DMS79 (cell line): Measurements from ENCODE around the gene ABCC9.

Source experiments
- DNase-seq: peaks from one replicate; lab custom pipeline; 2025; lab: John Stamatoyannopoulos, UW

ABCC9 gene

GRCh38 chr12:21940549-21941505 lies at the start of gene ABCC9:
ABCC9 (minus strand) TSS chr12:21941426; CDS start chr12:21936674, 4,752 bp downstream.
- DNase-seq: no peak

- DNase-seq: no peak
Measured at GRCh38 chr12:21989819-21990412, 48.7 kb upstream of the ABCC9 start.

DNA sequence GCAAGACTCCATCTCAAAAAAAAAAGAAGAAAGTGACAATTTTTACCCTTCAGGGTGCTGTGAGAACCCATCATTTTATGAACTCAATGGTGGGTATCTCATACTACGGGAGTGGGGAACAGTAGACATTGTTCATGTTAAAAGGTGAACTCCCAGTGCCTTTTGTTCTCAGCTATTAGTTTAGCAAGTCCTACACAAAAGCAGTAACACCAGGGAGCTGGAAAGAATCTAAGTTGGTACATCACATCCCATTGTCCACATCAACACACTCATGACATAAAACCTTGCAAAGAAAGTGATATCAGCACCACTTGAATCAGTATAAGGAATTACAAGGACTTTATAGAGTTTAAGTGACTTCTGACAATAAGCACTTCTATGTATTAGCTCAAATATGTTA lies 47.4 kb upstream of the ABCC9 start:
- DNase-seq: no peak

DNA sequence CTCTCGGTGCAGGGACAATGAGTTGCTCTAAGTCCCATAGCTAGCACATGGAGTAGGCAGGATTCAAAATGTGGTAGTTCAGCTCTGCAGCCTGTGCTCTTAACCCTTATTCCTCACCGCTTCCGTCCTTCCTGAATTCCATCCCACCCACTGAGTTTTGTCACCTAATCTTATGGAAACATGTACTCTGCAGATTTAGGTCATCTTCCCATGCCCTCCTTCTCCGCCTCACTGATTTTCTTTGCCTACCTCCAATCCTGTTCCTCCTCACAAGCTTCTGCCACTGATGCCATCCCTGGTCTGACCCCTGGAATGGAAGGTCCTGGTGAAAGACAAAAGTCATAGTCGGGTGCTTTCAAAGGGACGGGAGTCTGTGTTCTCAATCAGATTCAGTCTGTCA lies 46.5 kb upstream of the ABCC9 start:
- no peak for DNase-seq

GRCh38 chr12:21985155-21985554 lies 43.9 kb upstream of the ABCC9 start:
- DNase-seq: no peak

DNA sequence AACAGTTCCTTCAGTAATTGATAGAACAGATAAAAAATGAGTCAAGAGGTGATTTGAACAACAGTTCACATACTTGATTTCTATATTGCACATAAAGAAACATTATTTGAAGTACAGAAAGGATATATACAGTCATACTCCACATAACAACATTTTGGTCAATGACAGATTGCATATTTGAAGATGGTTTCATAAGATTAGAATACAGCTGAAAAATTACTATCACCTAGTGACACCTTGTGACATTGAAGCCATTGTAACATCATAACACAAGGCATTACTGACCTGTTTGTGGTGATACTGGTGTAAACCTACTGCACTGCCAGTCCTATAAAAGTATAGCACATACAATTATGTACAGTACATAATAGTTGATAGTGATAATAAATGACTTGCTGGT lies 43.1 kb upstream of the ABCC9 start:
- no peak for DNase-seq

DNA sequence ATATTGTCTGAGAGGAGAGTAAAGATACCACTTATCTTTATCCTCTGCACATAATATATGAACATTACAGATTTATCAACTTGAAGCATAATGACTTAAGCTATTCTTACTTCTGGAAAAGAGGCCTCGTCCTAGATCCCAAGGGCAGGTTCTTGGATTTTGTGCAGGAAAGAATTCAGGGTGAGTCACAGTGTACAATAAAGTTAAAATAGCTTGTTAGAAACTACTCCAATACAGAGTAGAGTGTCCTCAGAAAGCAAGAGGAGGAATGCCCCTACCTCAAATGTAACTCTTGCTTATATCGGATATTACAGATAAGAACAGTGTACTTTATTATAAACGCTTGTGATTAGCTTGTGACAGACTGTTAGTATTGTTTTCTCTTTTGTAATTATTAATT lies 41.9 kb upstream of the ABCC9 start:
- DNase-seq: no peak

- no peak for DNase-seq
Measured at GRCh38 chr12:21980544-21980943, 39.3 kb upstream of the ABCC9 start.

- DNase-seq: no peak
Measured at GRCh38 chr12:21975293-21975692, 34.1 kb upstream of the ABCC9 start.

DNA sequence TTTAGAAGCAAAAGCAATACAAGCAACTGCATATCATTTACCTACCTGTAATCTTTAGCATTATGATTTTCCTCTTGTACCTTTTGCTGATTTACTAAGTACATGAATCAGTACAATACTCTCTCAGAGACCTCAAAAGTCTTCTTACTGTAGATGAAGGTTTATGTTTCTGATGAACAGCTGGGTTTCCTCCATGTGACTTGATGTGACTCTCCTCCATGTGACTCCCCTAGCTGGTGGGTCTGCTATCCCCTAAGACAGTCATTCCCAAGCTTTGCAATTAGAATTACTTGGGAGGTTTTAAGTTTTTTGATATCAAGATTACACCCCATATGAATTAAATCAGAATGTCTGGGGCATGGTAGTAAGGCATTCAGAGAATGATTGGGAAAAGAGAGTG lies 32.0 kb upstream of the ABCC9 start:
- DNase-seq: no peak

- no peak for DNase-seq
Measured at GRCh38 chr12:21972055-21972454, 30.8 kb upstream of the ABCC9 start.

- DNase-seq: no peak
Measured at GRCh38 chr12:21971344-21971743, 30.1 kb upstream of the ABCC9 start.

DNA sequence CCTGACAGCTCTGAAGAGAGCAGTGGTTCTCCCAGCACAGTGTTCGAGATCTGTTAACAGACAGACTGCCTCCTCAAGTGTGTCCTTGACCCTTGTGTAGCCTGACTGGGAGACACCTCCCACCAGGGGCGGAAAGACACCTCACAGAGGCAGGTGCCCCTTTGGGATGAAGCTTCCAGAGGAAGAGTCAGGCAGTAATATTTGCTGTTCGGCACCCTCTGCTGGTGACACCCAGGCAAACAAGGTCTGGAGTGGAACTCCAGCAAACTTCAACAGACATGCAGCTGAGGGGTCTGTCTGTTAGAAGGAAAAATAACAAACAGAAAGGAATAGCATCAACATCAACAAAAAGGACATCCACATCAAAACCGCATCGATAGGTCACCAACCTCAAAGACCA lies 21.6 kb upstream of the ABCC9 start:
- DNase-seq: no peak

DNA sequence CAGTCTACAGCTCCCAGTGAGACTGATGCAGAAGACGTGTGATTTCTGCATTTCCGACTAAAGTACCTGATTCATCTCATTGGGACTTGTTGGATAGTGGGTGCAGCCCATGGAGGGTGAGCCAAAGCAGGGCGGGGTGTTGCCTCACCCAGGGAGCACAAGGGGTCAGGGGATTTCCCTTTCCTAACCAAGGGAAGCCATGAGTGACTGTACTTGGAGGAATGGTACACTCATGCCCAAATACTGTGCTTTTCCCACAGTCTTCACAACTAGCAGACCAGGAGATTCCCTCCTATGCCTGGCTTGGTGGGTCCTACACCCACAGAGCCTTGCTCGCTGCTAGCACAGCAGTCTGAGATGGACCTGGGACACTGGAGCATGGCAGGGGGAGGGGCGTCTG lies 21.0 kb upstream of the ABCC9 start:
- no peak for DNase-seq

GRCh38 chr12:21950649-21951048 lies 9.4 kb upstream of the ABCC9 start:
- no peak for DNase-seq

DNA sequence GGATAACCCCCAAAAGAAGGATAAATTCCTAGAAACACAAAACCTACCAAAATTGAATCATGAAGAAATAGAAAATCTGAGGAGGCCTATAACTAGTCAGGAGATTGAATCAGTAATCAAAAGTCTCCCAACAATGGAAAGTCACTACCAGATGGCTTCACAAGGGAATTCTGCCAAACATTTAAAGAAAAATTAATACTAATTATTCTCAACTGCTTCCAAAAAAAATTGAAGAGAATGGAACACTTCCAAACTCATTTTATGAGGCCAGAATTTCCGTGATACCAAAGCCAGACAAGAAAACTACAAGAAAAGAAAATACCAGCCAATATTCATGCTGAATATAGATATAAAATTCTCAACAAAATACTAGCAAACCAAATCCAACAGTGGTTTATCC lies 7.8 kb upstream of the ABCC9 start:
- DNase-seq: no peak

DNA sequence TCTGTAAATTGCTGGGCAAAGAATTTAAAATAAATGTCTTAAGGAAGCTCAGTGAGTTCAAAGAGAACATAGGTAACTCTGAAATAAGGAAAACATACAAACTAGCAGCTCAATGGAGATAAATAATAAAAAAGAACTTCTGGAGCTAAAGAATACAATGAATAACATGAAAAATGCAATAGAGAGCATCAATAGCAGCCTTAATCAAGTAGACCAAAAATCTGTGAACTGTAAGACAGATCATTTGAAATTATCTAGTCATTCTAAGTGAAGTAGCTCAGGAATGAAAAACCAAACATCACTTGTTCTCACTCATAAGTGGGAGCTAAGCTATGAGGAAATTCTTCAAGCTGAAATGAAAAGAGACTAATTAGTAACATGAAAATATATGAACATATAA lies 5.8 kb upstream of the ABCC9 start:
- no peak for DNase-seq

GRCh38 chr12:21945002-21945401 lies 3.8 kb upstream of the ABCC9 start:
- DNase-seq: no peak

- DNase-seq: no peak
Measured at GRCh38 chr12:21942377-21942703, 1.1 kb upstream of the ABCC9 start.

DNA sequence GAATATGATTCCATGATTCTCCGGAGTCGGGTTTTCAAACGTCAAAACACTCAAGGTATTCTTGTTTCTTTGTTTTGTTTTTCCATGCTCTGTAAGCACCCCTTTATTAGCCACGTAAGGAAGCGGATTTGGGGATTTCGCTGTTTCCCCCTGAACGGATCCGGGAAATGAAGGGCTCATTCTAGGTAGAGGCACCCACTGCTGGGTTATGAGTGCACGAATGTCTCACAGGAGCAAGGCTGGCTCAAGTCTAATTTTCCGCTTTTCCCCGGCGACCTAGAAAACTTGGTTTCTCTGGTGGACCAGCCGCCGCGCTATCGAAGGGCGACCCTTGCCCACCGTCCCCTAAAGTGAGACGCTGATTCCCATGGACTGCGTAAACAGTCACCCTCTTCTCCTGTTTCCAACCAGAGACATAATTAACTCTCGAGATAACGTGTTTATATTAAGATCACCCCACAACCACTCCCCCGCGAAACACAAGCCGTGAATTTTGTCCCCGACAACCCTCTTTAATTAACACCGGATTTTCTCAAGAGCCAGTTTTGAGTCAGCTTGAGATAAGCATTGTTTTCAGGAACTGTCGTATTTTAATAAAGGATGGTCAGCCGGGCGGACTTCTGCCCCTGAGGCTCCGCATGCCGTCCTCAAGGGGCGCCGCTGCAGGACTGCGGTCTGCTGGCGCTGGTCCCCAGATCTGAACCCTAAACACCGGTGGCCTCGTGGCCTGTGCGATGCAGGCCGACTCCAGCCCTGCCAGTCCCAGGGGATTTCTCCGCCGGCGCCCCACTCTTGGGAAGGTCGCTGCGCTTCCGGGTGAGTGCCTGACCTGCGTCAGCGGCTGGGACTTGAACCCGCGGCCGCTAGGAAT lies 515 bp upstream of the ABCC9 start:
- no peak for DNase-seq

DNA sequence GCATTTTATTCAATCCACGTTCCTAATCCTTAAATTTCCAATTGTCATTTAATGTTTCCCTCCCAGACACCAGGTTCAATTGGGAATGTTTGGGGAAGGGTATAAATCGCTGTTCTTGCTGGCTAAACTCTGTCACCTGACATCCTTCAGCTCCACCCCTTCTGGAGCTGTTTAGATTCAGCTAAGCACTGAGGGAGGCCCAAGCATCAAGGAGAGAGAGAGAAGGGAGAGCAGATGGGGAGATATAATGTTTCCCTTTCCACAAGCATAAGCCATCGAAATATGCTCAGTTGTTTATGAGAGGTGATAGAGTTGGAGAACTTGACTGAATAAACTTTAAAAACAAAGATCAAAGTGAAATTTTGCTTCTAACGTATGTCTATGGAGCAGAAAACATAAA lies 1.8 kb downstream of the ABCC9 start:
- DNase-seq: no peak

GRCh38 chr12:21938879-21939278 lies 2.3 kb downstream of the ABCC9 start:
- DNase-seq: no peak

GRCh38 chr12:21934173-21934572 lies 7.1 kb downstream of the ABCC9 start:
- no peak for DNase-seq
